Activated naive CD8-positive, alpha-beta T cell treated with anti-CD3 and anti-CD28 coated beads, Interleukin-2, amount 50 U/mL, for 16 hours (primary cell): Measurements from ENCODE around the gene NPHP4.

Experiments used
- DNase-seq: peaks from one replicate; pipeline ENCODE4 v3.0.0-alpha.2; 2020; ENCODE audit warnings: low read depth, low spot score

Gene NPHP4

GRCh38 chr1:5992026-5992813 lies at the start of gene NPHP4:
NPHP4 (minus strand) TSS chr1:5992425; CDS start chr1:5986289, 6,136 bp downstream.
- peak; percentile 99 for DNase-seq

GRCh38 chr1:6041432-6042062 lies 49.3 kb upstream of the NPHP4 start:
- no peak for DNase-seq

- no peak for DNase-seq
Measured at GRCh38 chr1:6040861-6041415, 48.7 kb upstream of the NPHP4 start.

- DNase-seq = no peak
Measured at GRCh38 chr1:6040444-6040843, 48.2 kb upstream of the NPHP4 start.

GRCh38 chr1:6039031-6039430 lies 46.8 kb upstream of the NPHP4 start:
- DNase-seq = no peak

- DNase-seq = no peak
Measured at GRCh38 chr1:6038603-6039002, 46.4 kb upstream of the NPHP4 start.

- no peak for DNase-seq
Measured at GRCh38 chr1:6037338-6037762, 45.1 kb upstream of the NPHP4 start.

- DNase-seq = no peak
Measured at GRCh38 chr1:6035719-6036118, 43.5 kb upstream of the NPHP4 start.

- no peak for DNase-seq
Measured at GRCh38 chr1:6035303-6035702, 43.1 kb upstream of the NPHP4 start.

- DNase-seq = no peak
Measured at GRCh38 chr1:6034750-6035096, 42.5 kb upstream of the NPHP4 start.

- no peak for DNase-seq
Measured at GRCh38 chr1:6033986-6034749, 41.9 kb upstream of the NPHP4 start.

GRCh38 chr1:6033124-6033523 lies 40.9 kb upstream of the NPHP4 start:
- DNase-seq = no peak

GRCh38 chr1:6030547-6031261 lies 38.5 kb upstream of the NPHP4 start:
- no peak for DNase-seq

GRCh38 chr1:6030132-6030531 lies 37.9 kb upstream of the NPHP4 start:
- DNase-seq = no peak

GRCh38 chr1:6029351-6029750 lies 37.1 kb upstream of the NPHP4 start:
- no peak for DNase-seq

- peak; percentile 9 for DNase-seq
Measured at GRCh38 chr1:6028042-6028850, 36.0 kb upstream of the NPHP4 start.

- DNase-seq = no peak
Measured at GRCh38 chr1:6027591-6027990, 35.4 kb upstream of the NPHP4 start.

GRCh38 chr1:6026095-6026809 lies 34.0 kb upstream of the NPHP4 start:
- peak; percentile 86 for DNase-seq

- no peak for DNase-seq
Measured at GRCh38 chr1:6025269-6026094, 33.3 kb upstream of the NPHP4 start.
